HepG2 (cell line): Measurements from ENCODE around the gene TMEM59. TPM values are rescaled to one million over a fixed set of nuclear protein-coding genes. Genes with fewer than 3 reads are reported as not detected.

Experiments used
- DRAP1 ChIP-seq: IDR thresholded peaks from 2 replicates; pipeline ENCODE4 v1.6.1; 2016; ENCODE audit warnings: missing genetic modification reagents, missing compliant biosample characterization
- EZH2 ChIP-seq: conservative IDR thresholded peaks from 2 replicates; pipeline ENCODE4 v1.6.1; 2012; ENCODE audit warnings: mild to moderate bottlenecking, low read depth, low read length, moderate library complexity
- FOXP1 ChIP-seq, 2 experiments: fragments of 450-650 bp in 1 of 2; IDR thresholded peaks; 2 replicates each; pipeline ENCODE4 v1.6.1; 2017 to 2018; ENCODE audit warnings: antibody characterized with exemption in 1 of 2
- HNF4A ChIP-seq: sonication (generic); formaldehyde crosslinking; IDR thresholded peaks from 2 replicates; pipeline ENCODE4 v1.4.0; 2020; ENCODE audit warnings: missing genetic modification reagents
- NCOA2 ChIP-seq: sonication (generic); formaldehyde crosslinking; IDR thresholded peaks from 2 replicates; pipeline ENCODE4 v1.8.0; 2022; ENCODE audit warnings: inconsistent platforms
- NR2C2 ChIP-seq: sonication (generic); formaldehyde crosslinking; IDR thresholded peaks from 2 replicates; pipeline ENCODE4 v1.4.0; 2020; ENCODE audit warnings: missing genetic modification reagents, mild to moderate bottlenecking, moderate library complexity, borderline replicate concordance
- NR2F2 ChIP-seq: IDR thresholded peaks from 2 replicates; pipeline ENCODE4 v1.6.1; 2012; ENCODE audit warnings: low read depth, inconsistent platforms, borderline replicate concordance
- SRF ChIP-seq: IDR thresholded peaks from 2 replicates; pipeline ENCODE4 v1.6.1; 2011; ENCODE audit warnings: mild to moderate bottlenecking, low read depth, low read length, moderate library complexity
- THRA ChIP-seq: sonication (generic); formaldehyde crosslinking; IDR thresholded peaks from 2 replicates; pipeline ENCODE4 v1.4.0; 2020; ENCODE audit warnings: missing genetic modification reagents, borderline replicate concordance
- ZFP82 ChIP-seq: sonication (generic); formaldehyde crosslinking; IDR thresholded peaks from 2 replicates; pipeline ENCODE4 v1.5.1; 2020; ENCODE audit warnings: mild to moderate bottlenecking, missing genetic modification reagents, borderline replicate concordance
- ZNF3 ChIP-seq: IDR thresholded peaks from 2 replicates; pipeline ENCODE4 v1.7.0; 2017; ENCODE audit warnings: inconsistent platforms
- ZNF570 ChIP-seq: sonication (generic); formaldehyde crosslinking; IDR thresholded peaks from 2 replicates; pipeline ENCODE4 v1.4.0; 2020; ENCODE audit warnings: mild to moderate bottlenecking, missing genetic modification reagents, borderline replicate concordance
- ZNF772 ChIP-seq: sonication (generic); formaldehyde crosslinking; IDR thresholded peaks from 2 replicates; pipeline ENCODE4 v1.5.0; 2020; ENCODE audit warnings: mild to moderate bottlenecking, missing genetic modification reagents
- ZNF878 ChIP-seq: sonication (generic); formaldehyde crosslinking; IDR thresholded peaks from 2 replicates; pipeline ENCODE4 v1.8.1; 2023; ENCODE audit warnings: mild to moderate bottlenecking, missing genetic modification reagents, moderate library complexity
- polyA plus RNA-seq, 8 experiments: library from polyadenylated mRNA; depleted of rRNA in 3 of 8; stranded (reverse) in 7 of 8; unstranded in 1 of 8; fragments of >200 nt; fragmentation: Illumina TruSeq in 4 of 8; extraction: Trizol in 4 of 8; gene quantifications; 2 replicates each; pipeline versions ENCODE4 v1.2.1 to v1.2.3, GENCODE V29; 2011 to 2016; ENCODE audit warnings: low read depth in 4 of 8, missing spikeins in 1 of 8, mixed read lengths in 1 of 8; ENCODE audit not compliant: insufficient read depth in 1 of 8
- total RNA-seq, 5 experiments: library from RNA; depleted of rRNA; stranded (reverse); fragments of >200 nt; fragmentation: Illumina TruSeq; extraction: Trizol; gene quantifications; 2 replicates each; pipeline ENCODE4 v1.2.3, GENCODE V29; 2016; ENCODE audit warnings: low read depth in 1 of 5
- TF ChIP-seq, protein P1 (sequence below): sonication (generic); formaldehyde crosslinking; IDR thresholded peaks from 2 replicates; pipeline ENCODE4 v1.5.0; 2020; ENCODE audit warnings: mild to moderate bottlenecking, missing genetic modification reagents
- TF ChIP-seq, protein P2 (sequence below): sonication (generic); formaldehyde crosslinking; IDR thresholded peaks from 2 replicates; pipeline ENCODE4 v1.4.0; 2020; ENCODE audit warnings: missing genetic modification reagents, borderline replicate concordance
- TF ChIP-seq, protein P3 (sequence below): IDR thresholded peaks from 2 replicates; pipeline ENCODE4 v1.6.1; 2012; ENCODE audit warnings: low read depth, low read length, improper control_type of control experiment

TMEM59 gene
- total and polyA plus RNA-seq, 2 of the 13 experiments (the other 11 are each of a cell fraction or from before 2014, with no cell fraction given) = 147 to 363 TPM

GRCh38 chr1:54070171-54070837 lies 17.3 kb upstream of the TMEM59 start (continued):
- TF ChIP-seq, protein P1, sequence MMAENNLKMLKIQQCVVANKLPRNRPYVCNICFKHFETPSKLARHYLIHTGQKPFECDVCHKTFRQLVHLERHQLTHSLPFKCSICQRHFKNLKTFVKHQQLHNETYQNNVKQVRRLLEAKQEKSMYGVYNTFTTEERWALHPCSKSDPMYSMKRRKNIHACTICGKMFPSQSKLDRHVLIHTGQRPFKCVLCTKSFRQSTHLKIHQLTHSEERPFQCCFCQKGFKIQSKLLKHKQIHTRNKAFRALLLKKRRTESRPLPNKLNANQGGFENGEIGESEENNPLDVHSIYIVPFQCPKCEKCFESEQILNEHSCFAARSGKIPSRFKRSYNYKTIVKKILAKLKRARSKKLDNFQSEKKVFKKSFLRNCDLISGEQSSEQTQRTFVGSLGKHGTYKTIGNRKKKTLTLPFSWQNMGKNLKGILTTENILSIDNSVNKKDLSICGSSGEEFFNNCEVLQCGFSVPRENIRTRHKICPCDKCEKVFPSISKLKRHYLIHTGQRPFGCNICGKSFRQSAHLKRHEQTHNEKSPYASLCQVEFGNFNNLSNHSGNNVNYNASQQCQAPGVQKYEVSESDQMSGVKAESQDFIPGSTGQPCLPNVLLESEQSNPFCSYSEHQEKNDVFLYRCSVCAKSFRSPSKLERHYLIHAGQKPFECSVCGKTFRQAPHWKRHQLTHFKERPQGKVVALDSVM (CRISPR knock-in tag) = no peak
- TF ChIP-seq ZNF570 = no peak
- no peak for TF ChIP-seq ZFP82
- TF ChIP-seq NR2C2 = peak; percentile 44; the same call in 1 of the 2 replicates
- TF ChIP-seq, protein P2, sequence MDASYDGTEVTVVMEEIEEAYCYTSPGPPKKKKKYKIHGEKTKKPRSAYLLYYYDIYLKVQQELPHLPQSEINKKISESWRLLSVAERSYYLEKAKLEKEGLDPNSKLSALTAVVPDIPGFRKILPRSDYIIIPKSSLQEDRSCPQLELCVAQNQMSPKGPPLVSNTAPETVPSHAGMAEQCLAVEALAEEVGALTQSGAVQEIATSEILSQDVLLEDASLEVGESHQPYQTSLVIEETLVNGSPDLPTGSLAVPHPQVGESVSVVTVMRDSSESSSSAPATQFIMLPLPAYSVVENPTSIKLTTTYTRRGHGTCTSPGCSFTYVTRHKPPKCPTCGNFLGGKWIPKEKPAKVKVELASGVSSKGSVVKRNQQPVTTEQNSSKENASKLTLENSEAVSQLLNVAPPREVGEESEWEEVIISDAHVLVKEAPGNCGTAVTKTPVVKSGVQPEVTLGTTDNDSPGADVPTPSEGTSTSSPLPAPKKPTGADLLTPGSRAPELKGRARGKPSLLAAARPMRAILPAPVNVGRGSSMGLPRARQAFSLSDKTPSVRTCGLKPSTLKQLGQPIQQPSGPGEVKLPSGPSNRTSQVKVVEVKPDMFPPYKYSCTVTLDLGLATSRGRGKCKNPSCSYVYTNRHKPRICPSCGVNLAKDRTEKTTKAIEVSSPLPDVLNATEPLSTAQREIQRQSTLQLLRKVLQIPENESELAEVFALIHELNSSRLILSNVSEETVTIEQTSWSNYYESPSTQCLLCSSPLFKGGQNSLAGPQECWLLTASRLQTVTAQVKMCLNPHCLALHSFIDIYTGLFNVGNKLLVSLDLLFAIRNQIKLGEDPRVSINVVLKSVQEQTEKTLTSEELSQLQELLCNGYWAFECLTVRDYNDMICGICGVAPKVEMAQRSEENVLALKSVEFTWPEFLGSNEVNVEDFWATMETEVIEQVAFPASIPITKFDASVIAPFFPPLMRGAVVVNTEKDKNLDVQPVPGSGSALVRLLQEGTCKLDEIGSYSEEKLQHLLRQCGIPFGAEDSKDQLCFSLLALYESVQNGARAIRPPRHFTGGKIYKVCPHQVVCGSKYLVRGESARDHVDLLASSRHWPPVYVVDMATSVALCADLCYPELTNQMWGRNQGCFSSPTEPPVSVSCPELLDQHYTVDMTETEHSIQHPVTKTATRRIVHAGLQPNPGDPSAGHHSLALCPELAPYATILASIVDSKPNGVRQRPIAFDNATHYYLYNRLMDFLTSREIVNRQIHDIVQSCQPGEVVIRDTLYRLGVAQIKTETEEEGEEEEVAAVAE (CRISPR knock-in tag) = 0 out of 2 replicates have a peak, but pooled peaks have one; percentile 11
- TF ChIP-seq THRA (CRISPR knock-in tag) = no peak
- no peak for TF ChIP-seq ZNF772
- TF ChIP-seq SRF = no peak
- no peak for TF ChIP-seq DRAP1
- TF ChIP-seq NCOA2 (CRISPR knock-in tag) = peak; percentile 65
- no peak for TF ChIP-seq FOXP1 (IDR thresholded peaks at IDR 0.05)
- peak; percentile 65 for TF ChIP-seq FOXP1 (CRISPR knock-in tag; IDR thresholded peaks at IDR 0.05)
- TF ChIP-seq NR2F2 = 0 out of 2 replicates have a peak, but pooled peaks have one; percentile 23
- no peak for TF ChIP-seq ZNF878 (CRISPR knock-in tag)
- no peak for TF ChIP-seq ZNF3 (CRISPR knock-in tag)
- no peak for TF ChIP-seq EZH2
- TF ChIP-seq, protein P3, sequence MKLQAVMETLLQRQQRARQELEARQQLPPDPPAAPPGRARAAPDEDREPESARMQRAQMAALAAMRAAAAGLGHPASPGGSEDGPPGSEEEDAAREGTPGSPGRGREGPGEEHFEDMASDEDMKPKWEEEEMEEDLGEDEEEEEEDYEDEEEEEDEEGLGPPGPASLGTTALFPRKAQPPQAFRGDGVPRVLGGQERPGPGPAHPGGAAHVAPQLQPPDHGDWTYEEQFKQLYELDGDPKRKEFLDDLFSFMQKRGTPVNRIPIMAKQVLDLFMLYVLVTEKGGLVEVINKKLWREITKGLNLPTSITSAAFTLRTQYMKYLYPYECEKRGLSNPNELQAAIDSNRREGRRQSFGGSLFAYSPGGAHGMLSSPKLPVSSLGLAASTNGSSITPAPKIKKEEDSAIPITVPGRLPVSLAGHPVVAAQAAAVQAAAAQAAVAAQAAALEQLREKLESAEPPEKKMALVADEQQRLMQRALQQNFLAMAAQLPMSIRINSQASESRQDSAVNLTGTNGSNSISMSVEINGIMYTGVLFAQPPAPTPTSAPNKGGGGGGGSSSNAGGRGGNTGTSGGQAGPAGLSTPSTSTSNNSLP = peak; percentile 95
- TF ChIP-seq HNF4A = peak; percentile 62
